Fibroblast of skin of abdomen (primary cell): ENCODE measurements around the gene YPEL5.

Experiments
- DNase-seq: peaks from one replicate; pipeline ENCODE4 v3.0.0-alpha.2; 2013

The YPEL5 gene

GRCh38 chr2:30208453-30208852 lies 61.6 kb downstream of the YPEL5 start:
- DNase-seq: peak; percentile 77

- no peak for DNase-seq
Measured at GRCh38 chr2:30209227-30209626, 62.4 kb downstream of the YPEL5 start.
